ENCODE data around the gene RTKN. TPM values are rescaled to one million over a fixed set of nuclear protein-coding genes. Genes with fewer than 3 reads are reported as not detected.

The RTKN gene
- total and polyA plus RNA-seq, 2 of the 13 experiments (the other 11 are each of a cell fraction or from before 2014, with no cell fraction given), result 159 to 166 TPM

- peak; percentile 94 for FAIRE-seq
- no peaks in the 10 kb centered on the region for H4K20me1 ChIP-seq (ENCODE audit: insufficient read depth, low read length)
- peaks cover 22% of the 10 kb centered on the region for H3K79me2 ChIP-seq (ENCODE audit: insufficient read depth, low read length)
- H3K4me3 ChIP-seq (replicated peaks in 1 of 3; ENCODE audit: insufficient read depth in 1 of 3, low read depth in 2 of 3, low read length in 3 of 3), result peak within 1 kb of the TSS; percentile 65 to 89 (median 84)
- DNase-seq (ENCODE audit: low spot score), result peak; percentile 97
- no peaks in the 10 kb centered on the region; a peak in 1 of 5 replicates for H3K27me3 ChIP-seq (ENCODE audit: control insufficient read depth in 1 of 2, insufficient read depth in 2 of 2, low read length in 2 of 2)
- in situ Hi-C loops (cut with HindIII; ENCODE audit: extremely low pct_ligation_motif_present, low pct_unique_long_range_greater_than_20kb), result no loop called here
- peak within 1 kb of the TSS; percentile 71 for H3K9ac ChIP-seq (ENCODE audit: insufficient read depth, low read depth, low read length)
- H2AFZ ChIP-seq (ENCODE audit: low read length), result peak within 1 kb of the TSS; percentile 32
- POLR2A ChIA-PET, result interaction anchor here (0.8 to 12.4 kb wide), 16 partner anchors 12 to 74 kb away, joined by 3 to 342 read pairs (median 6); partner anchors contain the start of genes AUP1, CCDC142, DQX1 and HTRA2
- CTCF ChIA-PET (ENCODE audit: low intra/inter-chr PET ratio, low total read pairs), result interaction anchor here (0.9 kb wide), 1 partner anchor 28 kb away, joined by 3 read pairs; the partner anchor contains the start of genes CCDC142 and TTC31
- 4% methylated on average over 39 of the region's 40 CpGs for WGBS (ENCODE audit: low lambda C conversion rate)
- peaks cover 50% of the 10 kb centered on the region for H3K4me1 ChIP-seq (ENCODE audit: insufficient read depth, low read length)
- BruUV-seq (replicated peaks), result TSS peak; percentile 38
- H3K36me3 ChIP-seq (replicated peaks in 1 of 2; ENCODE audit: control insufficient read depth in 1 of 2, insufficient read depth in 2 of 2, low read length in 2 of 2), result no peaks in the 10 kb centered on the region
- intact Hi-C loops (cut with micrococcal nuclease; ENCODE audit: unreplicated experiment), result loop anchor here (1.0 kb wide), 2 partner anchors 15 to 28 kb away; partner anchors contain the start of gene TTC31
- peak within 1 kb of the TSS; percentile 98 for H3K4me2 ChIP-seq (ENCODE audit: low read depth, low read length)
- H3K27ac ChIP-seq (ENCODE audit: extremely low read length, insufficient read depth, low read length), result peak within 1 kb of the TSS; percentile 17
- ATAC-seq, result peak; percentile 22
- H3K9me3 ChIP-seq (ENCODE audit: low read length), result no peaks in the 10 kb centered on the region
- TF ChIP-seq, protein P1, sequence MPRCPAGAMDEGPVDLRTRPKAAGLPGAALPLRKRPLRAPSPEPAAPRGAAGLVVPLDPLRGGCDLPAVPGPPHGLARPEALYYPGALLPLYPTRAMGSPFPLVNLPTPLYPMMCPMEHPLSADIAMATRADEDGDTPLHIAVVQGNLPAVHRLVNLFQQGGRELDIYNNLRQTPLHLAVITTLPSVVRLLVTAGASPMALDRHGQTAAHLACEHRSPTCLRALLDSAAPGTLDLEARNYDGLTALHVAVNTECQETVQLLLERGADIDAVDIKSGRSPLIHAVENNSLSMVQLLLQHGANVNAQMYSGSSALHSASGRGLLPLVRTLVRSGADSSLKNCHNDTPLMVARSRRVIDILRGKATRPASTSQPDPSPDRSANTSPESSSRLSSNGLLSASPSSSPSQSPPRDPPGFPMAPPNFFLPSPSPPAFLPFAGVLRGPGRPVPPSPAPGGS (CRISPR knock-in tag; IDR thresholded peaks at IDR 0.05), result peak; percentile 88
- TF ChIP-seq ARNT (IDR thresholded peaks at IDR 0.05), result no peak
- TF ChIP-seq ZNF263 (CRISPR knock-in tag; IDR thresholded peaks at IDR 0.05), result peak; percentile 91
- peak; percentile 16; the same call in 1 of the 2 replicates for TF ChIP-seq PRDM15 (CRISPR knock-in tag; IDR thresholded peaks at IDR 0.05)
- TF ChIP-seq, protein P2, sequence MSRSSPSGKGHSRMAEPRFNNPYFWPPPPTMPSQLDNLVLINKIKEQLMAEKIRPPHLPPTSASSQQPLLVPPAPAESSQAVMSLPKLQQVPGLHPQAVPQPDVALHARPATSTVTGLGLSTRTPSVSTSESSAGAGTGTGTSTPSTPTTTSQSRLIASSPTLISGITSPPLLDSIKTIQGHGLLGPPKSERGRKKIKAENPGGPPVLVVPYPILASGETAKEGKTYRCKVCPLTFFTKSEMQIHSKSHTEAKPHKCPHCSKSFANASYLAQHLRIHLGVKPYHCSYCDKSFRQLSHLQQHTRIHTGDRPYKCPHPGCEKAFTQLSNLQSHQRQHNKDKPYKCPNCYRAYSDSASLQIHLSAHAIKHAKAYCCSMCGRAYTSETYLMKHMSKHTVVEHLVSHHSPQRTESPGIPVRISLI (CRISPR knock-in tag; IDR thresholded peaks at IDR 0.05; ENCODE audit: borderline replicate concordance), result peak; percentile 71; the same call in 1 of the 2 replicates
- TF ChIP-seq ZNF891 (CRISPR knock-in tag; IDR thresholded peaks at IDR 0.05), result peak; percentile 79
- peak; percentile 98 for TF ChIP-seq ZNF572 (CRISPR knock-in tag; IDR thresholded peaks at IDR 0.05)
- no peak for TF ChIP-seq BRCA1 (CRISPR knock-in tag; IDR thresholded peaks at IDR 0.05)
- TF ChIP-seq EZH2 (conservative IDR thresholded peaks at IDR 0.05; ENCODE audit: low read depth, low read length), result no peak
- TF ChIP-seq SKI (IDR thresholded peaks at IDR 0.05; ENCODE audit: partially characterized antibody), result peak; percentile 87
- peak; percentile 90; the same call in 1 of the 2 replicates for TF ChIP-seq ZNF839 (CRISPR knock-in tag; IDR thresholded peaks at IDR 0.05; ENCODE audit: borderline replicate concordance)
- peak; percentile 79; the same call in 1 of the 2 replicates for TF ChIP-seq MXD4 (CRISPR knock-in tag; IDR thresholded peaks at IDR 0.05)
- TF ChIP-seq ZNF205 (CRISPR knock-in tag; IDR thresholded peaks at IDR 0.05), result peak; percentile 87
- peak; percentile 81 for TF ChIP-seq MAFF (IDR thresholded peaks at IDR 0.05; ENCODE audit: low read depth, low read length)
These were observed 13.1 kb upstream of the RTKN start, which contains the start of gene INO80B for GRCh38 chr2:74454654-74455511. Gene INO80B (plus strand): TSS chr2:74455087. CDS start chr2:74455117, 30 bp downstream.
